Stimulated activated CD4-positive, alpha-beta T cell treated with anti-CD3 and anti-CD28 coated beads, Interleukin-15, amount 100 ng/mL, for 1 hour (primary cell): Measurements from ENCODE around the gene KCNB1.

Experiments
- DNase-seq, 2 donors: peaks; one replicate each; pipeline ENCODE4 v3.0.0-alpha.2; 2020; ENCODE audit warnings: low read depth in 1 of 2, low spot score in 1 of 2

The KCNB1 gene

DNA sequence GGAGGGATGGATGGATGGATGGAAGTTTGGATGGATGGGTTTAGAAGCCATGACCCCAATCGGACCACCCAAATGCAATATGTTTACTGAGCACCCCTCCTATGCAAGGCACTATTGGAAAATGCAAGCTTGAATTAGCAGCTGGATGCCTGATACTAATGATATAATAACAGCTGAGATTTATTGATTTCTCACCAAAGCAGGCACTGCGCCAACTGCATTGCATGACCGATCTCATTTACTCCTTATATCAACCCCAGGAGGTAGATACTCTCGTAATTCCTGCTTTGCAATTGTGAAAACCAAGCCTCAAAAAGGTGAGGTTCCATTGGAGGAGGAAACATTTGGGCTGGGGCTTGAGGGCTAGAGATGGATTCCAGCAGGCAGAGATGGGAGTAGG is 89.7 kb downstream of the KCNB1 start:
- no peak for DNase-seq

DNA sequence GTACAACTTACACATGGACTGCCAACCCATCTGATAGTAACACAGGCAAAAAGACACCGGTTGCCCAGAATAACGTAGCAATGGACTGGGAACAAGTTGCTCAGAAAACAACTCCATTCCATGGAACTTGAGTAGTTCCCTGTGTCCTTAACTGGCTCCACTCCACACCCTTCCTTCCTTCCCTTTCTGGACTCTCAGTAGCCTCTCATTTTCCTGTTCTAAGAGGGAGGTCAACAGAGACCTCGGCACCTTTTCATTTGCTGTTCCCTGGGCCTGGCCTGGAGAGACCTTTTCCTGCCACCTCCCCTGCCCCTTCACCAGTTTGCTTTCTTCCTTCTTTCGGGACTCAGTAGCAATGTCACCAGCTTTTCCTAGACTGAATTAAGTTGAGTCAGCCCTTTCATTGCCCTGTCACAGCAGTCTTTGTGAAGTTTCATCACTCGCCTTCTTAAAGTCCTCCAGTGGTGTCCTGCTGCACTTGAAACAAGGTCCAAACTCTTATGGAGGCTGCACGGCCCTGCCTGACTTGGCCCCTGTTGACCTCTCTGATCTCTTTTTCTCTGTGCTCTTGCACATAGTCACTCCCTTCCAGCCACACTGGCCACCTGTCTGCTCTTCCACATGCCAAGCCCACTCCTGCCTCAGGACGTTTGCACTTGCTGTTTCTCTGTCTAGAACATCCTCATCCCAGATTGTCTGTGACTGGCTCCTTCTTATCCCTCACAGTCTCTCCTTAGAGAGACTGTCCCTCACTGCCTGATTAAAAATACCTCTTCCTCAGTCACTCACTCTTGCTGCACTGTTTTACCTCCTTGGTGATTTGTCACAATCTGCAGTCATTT is 90.8 kb downstream of the KCNB1 start:
- DNase-seq: no peak

DNA sequence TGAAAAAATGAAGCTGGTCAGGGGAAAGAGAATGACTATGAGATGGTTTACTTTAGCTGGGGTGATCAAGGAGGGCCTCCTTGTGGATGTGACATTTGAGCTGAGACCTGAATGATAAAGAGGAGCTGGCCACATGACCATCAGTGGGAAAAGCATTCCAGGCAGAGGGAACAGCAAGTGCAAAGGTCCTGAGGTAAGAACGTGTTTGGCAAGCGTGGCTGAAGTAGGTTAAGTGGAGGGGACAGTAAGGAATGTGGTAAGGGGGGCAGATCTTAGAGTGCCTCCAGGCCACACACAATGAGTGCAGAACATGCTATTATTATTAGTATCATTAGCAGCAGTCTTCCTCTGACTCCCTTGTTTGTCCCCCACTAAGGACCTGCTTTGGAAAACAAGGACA is 92.6 kb downstream of the KCNB1 start:
- DNase-seq: no peak

DNA sequence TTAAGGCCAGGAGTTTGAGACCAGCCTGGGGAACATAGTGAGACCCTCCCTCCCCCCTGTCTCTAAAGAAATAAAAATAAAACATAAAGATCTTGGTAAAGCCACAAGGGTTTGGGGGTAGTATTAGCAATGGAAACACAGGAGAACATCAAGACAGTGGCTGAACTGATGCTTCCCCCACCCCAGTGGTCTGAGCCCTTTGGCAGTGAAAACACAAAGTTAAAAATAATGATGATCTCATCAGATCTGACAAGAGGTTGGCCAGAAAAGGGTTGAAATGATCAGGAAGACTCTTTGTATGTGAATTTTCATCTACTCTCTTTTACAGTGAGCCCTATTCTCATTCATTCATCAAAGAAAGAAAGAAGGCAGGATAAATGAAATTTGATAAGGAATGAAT is 93.7 kb downstream of the KCNB1 start:
- DNase-seq: no peak

DNA sequence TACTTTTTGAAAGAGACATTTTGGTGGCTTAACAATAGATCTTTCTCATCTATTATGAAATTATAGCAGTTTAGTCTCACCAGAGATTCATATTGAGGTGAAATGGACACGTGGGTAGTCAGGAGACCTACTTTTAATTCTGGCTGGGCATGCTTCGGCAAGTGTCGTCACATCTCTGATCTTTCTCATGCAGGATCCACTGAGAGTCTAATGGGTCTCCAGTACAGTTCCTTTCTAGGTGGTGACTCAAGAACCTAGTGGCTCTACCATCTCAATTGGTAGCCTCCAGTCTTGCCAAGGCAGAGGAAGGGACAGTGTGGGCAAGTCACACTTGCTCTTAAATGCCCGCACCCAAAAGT is 94.9 kb downstream of the KCNB1 start:
- DNase-seq: no peak

DNA sequence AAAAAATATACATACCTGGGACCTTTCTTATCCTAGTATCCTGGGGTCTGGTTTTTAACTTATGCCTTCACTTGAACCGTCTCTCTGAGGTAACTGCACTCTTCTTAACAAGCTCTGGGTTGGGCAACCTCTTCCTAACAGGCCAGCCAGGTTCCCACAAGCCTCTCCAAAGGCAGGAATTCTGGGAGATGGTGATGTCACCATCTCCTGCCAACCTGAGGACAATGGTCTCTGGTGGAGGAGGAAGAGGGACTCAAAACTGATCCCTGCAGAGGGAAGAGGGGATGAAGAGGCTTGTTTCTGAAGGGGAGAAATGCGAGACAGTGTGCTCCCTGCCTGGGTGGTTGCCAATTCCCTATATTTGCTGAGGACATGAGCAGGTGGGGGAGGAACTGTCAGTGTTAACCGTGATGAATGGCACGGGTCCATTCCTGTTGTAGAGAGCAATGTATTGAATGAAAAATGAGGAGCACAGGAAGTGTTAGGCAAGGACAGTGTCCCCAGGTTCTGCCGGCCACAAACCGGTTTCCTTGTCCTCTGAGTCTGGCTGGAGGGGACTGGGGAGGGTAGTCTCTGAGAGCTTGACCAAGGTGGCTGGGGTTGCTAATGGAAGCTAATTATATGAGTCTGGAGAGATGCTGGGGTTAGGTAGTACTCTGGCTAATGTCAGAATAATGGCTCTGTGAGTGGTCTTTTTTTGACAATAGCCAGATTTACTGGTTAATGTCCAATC is 95.5 kb downstream of the KCNB1 start:
- no peak for DNase-seq

DNA sequence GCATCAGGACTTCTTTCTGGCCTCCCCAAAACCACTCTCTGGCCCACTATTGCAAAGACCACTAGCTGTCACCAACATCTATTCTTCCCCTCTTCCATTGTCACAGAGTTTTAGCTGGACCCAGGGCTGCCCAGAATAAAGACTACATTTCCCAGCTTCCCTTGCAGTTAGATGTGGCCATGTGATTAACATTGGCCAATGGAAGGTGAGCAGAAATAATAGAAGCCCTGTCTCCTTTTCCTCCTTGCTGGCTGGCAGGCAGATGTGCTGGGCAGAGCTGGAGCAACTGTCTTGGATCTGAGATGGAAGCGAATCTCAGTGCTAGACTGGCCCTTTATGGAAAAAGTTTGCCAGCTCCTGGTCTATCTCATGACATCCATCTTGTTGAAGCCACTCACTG is 97.0 kb downstream of the KCNB1 start:
- DNase-seq: no peak

DNA sequence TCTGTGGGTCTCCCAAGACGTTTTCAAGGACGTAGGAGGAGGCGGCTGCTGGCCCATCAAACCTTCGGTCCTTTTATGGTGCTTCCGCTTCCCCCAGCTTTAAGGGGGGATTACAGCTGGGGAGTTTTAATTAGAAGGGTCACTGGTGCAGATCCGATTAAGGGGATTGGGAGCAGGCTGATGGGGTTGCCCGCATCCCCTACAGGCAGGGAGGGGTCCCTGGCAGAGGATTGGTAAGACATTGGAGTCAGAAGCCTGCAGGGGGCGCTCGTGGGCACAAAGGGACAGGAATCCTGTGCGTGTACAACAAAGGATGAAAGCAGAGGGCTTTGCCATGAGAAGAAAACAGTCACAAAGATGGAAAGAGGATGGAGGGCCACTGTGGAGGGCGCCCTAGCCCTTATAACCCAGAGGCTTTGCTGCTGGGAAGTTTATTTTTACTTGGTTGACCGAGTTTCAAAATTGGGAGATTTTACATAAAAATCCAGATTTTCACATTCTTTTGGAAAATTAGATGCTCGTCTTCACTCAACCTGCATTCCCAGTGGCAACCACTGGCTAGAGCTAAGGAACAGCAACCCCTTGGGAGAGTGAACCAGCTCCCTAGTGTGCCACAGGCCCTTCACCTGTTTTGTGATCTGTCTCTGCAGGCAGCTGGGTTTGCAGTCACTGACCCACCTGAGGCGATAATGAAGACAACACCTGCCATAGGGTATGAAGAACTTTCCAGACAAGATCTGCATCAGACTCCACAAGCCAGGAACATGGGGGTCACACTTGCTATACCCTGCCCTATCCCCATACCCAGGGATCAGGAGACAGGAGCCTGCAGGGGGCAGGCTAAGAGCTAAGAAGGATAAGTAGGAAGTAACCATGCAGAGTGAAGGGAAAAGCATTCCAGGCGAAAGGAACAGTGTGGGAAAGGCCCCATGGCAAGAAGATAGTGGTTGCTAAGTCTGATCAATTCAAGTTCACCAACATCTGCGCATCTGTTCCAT is 97.7 kb downstream of the KCNB1 start:
- peak; percentile 2 to 47 for DNase-seq

DNA sequence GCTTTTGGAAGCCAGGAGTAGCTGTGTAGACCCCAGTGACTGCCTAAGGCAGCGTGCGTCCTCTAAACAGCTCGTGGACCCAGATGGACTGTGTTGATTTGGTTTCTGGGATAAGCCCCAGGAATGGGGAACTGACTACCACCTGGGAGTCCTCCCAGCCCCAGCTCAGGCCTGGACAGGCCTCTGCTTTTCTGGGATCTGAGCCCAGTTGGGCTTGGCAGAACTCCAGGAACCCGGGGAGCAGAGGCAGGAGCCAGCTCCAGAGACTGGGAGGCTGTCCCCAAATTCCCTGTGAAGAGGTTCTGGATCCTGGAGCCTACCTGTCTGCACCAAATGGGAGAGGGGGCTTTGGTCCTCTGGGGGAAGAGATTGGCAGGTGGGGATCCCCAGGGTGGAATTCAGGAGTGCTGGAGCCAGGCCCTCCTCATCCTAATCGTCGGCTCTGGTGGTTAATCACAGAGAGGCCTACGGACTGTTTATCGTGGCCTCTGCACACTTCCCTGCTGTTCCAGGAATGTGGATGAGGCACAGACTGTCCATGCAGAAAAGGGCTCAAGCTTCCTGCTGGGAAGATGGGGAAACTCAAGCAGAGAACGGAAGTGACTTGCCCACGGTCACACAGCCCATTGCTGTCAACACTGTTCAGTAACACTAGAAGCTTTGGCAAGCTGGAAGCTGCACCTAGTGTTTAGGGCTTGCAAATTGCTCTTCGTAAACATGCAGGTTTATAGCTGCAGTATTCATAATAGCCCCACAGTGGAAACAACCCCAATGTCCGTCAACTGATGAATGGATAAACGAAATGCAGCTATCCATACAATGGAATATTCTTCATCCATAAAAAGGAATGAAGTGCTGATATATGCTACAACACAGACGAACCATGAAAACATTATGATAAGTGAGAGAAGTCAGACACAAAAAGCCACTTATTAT is 100.6 kb downstream of the KCNB1 start:
- no peak for DNase-seq

DNA sequence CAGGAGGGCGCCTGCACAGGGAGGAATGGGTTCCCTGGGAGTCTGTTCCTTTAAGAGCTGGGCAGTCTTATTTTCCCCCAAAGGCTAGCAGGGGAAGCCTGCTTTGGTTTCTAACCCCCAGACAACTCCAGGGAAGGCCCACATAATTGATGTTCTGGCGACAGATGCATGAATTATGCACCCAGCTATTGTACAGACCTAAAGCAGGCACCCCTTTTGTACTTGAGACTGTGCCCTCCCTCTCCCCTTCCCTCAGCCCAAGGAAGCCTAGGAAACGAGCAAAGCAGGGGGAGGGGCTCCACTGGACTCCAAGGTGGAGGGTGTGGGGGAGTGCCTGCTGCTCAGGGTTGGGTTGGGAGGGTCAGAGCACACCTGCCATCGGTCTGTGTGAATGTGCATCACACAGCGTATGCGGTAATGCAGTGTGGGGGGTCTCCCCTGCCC is 102.1 kb downstream of the KCNB1 start:
- DNase-seq: no peak

DNA sequence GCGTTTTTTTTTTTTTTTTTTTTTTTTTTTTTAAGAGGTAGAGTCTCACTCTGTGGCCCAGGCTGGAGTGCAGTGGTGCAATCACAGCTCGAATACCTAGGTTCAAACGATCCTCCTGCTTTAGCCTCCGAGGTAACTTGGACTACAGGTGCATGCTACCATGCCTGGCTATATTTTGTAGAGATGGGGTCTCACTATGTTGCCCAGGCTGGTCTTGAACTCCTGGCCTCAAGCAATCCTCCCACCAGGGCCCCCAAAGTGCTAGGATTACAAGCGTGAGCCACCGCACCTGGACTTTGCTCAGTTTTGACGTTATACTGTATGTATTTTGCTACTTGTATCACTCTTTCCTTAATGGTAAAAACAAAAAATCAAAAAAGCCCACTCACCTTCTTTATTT is 103.1 kb downstream of the KCNB1 start:
- no peak for DNase-seq

DNA sequence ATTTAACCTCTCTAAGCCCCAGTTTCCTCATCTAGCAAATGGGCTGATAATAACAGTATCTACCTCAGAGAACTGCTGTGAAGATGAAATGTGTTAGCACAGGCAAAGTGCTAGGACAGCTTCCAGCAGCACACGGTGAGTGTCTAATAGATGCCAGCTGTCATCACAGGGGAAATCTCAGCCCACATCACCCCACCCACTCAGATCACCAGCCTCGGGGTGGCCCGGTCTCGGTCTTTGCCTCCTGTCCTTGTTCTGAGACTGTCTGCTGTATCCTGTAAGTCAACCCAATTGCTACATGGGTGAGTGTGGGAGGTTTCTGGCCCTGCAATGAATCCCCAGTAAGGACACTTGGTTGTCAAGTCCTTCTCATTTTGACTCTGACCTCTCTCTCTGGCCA is 105.1 kb downstream of the KCNB1 start:
- DNase-seq: no peak

DNA sequence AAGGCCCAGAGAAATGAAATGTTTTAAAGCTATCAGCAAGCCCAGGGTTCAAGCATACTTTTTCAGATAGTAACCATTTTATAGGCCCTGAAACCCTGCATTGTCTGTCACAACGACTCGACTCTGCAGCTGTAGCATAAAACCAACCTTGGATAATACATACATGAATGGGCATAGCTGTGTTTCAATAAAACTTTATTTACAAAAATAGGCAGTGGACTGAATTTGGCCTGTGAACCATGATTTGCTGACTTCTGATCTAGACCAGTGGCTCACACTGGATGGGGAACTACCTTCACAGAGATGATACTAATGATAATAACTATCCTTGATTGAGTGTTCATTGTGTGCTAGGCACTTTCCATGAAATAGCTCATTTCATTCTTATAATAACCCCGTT is 107.3 kb downstream of the KCNB1 start:
- DNase-seq: no peak

DNA sequence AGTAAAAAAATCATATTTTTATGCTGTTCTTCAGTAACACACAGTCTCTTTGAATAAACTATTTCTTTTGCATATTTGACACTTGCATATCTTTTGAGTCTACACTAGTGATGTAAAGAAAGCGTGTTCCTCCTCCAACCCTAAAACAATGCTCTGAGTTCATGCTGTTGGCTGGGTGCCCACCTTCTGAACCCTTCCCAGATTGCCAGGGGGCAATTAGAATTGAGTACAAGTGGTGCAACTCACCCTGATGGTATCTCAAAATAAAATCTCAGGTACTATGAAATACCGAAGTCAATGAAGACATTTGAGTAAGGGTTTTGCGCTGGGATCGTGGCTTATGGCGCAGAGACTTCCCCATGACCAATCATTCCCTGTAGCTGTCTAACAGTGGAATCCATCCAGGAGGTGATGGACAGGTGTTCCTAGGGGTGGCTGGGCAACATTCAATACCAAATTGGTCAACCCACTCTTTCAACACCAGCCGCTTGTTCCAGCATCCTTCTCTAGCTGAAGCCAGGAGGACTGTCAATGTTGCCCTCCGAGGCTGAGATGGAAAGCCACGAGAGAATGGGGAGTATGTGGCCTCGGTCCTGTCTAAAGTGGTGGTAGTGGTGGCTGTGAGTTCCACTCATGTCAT is 110.3 kb downstream of the KCNB1 start:
- DNase-seq: no peak

DNA sequence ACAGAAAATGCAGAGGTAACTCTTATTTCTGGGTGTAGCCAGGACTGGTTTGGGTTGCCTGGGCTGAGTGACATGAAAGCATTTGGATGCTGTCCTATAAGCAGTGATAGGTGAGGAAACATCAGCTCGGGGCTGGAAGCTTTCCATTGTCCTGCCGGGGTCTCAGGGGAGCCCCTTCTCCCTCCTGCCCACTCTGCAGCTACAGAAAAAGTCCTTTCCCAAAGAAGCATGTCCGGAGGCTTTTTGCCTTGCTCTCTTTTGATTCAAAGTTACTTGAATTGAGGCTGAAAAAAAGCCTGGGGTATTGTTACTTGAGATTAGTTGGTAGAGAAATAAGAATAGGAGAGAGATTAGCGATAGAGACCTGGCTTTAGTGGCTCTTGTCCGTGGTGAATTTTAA is 113.9 kb downstream of the KCNB1 start:
- DNase-seq: no peak

DNA sequence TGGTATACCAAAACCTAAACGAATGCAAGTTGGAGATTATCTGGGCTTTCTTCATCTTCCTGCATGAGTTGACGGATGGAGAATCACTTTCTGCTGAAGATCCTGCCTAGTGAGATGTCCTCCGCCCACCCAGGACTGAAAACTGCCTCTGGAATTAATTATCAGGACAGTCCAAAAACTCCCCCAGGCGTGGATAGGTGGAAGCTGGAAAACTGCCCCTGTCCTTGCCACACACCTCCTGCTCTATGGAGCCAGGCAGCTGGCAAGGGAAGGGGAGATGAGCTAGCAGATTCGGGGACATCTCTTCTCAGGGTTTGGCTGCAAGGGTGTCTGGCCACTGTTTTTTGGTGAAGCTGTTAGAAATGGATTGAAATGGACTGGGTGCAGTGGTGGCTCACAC is 115.4 kb downstream of the KCNB1 start:
- no peak for DNase-seq

DNA sequence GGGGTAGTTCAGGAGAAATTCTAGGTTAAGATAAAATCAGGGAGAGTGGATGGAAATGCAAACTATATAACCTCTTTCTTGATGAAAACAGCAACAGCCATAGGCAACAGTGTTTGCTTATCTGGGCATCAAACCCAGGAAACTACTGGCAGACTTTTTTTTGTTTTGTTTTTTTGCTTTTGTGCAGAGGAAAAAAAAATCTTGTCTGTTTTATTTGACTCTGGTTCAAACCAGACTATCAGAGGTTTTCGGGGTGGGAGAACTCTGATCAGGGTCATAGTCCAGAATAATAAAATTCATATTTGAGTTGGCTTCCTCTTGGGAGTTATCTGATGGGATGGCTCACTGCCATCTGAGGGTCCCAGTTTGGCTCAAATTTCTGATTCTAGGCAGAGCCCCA is 115.8 kb downstream of the KCNB1 start:
- DNase-seq: no peak

DNA sequence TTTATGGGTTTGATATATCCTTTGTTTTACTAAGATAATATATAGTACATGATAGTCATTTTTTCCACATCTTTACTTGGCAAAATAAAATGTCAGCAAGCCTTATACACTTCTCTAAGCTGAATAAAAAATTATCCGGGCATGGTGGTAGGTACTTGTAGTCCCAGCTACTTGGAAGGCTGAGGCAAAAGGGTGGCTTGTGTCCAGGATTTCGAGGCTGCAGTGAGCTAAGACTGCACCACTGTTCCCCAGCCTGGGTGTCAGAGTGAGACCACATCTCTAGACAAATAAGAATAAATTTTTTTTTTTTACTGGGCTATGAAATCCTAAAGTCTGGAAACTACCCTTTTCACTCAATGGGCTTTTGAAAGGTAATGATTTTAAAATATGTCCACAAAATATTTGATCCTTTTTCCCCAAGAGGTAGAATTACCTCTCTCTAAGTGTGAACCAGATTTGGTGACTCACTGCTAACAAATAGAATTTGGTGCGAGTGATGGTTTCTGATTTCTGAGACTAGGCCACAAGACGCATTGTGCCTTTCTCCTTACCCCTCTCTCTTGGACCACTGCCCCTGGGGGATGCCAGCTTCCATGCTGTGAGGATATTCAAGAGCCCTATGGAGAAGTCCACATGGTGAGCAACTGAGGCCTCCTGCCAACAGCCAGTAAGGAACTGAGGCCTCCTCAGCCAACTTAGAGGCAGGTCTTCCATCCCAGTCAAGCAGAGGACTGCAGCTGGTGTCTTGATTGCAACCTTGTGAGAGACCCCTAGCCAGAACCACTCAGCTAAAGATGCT is 120.4 kb downstream of the KCNB1 start:
- no peak for DNase-seq
